ENCODE results near the gene SPINT2. TPM values are rescaled to one million over a fixed set of nuclear protein-coding genes. Genes with fewer than 3 reads are reported as not detected.
"Not testable (repeated sequence)": the region's sequence is repeated elsewhere in the genome, so short reads cannot be mapped to it uniquely, and the experiment has no call there.

SPINT2 gene
- total RNA-seq, 4 donors from 2014 or later = 396 to 1,376 (median 946) TPM

DNA sequence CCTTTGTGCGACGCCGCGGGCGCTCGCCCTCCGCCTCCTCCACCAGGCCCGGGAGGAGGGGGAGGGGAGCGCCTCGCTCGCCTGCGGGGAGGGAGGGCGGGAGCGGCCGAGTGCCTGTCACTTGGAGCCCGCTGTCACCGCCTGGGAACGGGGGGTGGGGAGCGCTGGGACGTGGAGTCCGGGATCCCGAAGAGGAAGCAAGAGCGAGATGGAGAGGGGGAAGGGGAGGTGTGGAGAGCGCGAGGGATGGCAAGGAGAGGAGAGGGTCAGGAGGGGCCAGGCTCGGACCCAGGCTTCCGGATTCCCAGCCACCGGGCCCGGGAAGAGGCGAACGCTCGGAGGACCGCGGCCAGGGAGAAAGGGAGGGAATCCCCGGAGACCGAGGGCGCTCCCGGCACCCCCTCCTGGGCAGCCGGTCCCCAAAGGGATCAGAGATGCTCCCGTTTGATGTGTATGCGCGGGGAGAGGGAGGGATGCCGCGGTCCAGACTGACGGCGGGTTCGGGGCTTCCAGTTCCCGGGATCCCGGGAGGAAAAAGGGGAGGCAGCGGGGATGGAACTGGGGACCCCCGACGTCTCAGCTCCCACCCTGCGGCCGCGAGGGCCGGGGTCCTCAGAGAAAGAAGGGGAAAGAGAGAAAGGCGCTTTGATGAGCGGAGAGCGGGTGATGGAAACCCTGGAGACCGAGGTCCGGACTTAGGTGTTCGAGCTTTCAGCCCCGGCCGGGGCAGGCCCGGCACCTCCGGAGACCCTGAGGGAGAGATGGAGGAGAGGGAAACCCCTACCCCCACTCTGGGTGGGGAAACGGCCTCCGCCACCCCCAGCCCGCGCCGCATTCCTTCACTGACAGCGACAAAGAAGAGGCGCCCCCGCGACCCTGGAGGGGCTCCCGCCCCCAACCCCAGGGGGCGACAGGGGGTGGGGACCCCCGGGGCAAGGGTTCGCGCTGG, 35.6 kb upstream of the SPINT2 start:
- 4% methylated on average over 59 of the region's 80 CpGs; no CpG with 5 or more reads in 1 of the 2 donors for WGBS, 2 donors (ENCODE audit: low coverage in 1 of 2)
- Histone ChIP-seq H3K27me3 (peaks cover 95% of the 10 kb centered on the region), H3K36me3 (no peaks in the 10 kb centered on the region), H3K27ac (no peak overlapping the region), H3K4me3 (peak overlapping the region in 2 of 4 donors; percentile 6 to 17), H3K4me1 (peaks cover 16 to 23% (median 21%) of the 10 kb centered on the region in 4 donors), H3K9me3 (no peaks in the 10 kb centered on the region)
- intact Hi-C loops (cut with DNase I; ENCODE audit: low total_unique reads) (no loop called here), in situ Hi-C loops (cut with MboI; ENCODE audit: low pct_ligation_motif_present in 1 of 4, low pct_unique_long_range_greater_than_20kb in 1 of 4, low sequenced_read_pairs in 3 of 4) (loop anchor here in 1 of 4 donors (25.0 kb wide), 1 partner anchor 341 kb away; no protein-coding TSS in a partner anchor)
- no peak for DNase-seq
- TF ChIP-seq POLR2AphosphoS5 (IDR thresholded peaks at IDR 0.05) = no peak
- TF ChIP-seq POLR2A (IDR thresholded peaks at IDR 0.05) = no peak

- no peaks in the 10 kb centered on the region for H3K9me3 ChIP-seq
- DNase-seq = peak; percentile 35
- WGBS, 2 donors (ENCODE audit: low coverage in 1 of 2) = 1% methylated on average over 11 of the region's 54 CpGs; no CpG with 5 or more reads in 1 of the 2 donors
- in situ Hi-C loops (cut with MboI; ENCODE audit: low pct_ligation_motif_present in 1 of 4, low pct_unique_long_range_greater_than_20kb in 1 of 4, low sequenced_read_pairs in 3 of 4) (loop anchor here in 1 of 4 donors (25.0 kb wide), 1 partner anchor 342 kb away; no protein-coding TSS in a partner anchor), intact Hi-C loops (cut with DNase I; ENCODE audit: low total_unique reads) (no loop called here)
- H3K36me3 ChIP-seq = no peaks in the 10 kb centered on the region
- peaks cover 11 to 14% (median 14%) of the 10 kb centered on the region in 4 donors for H3K4me1 ChIP-seq
- peak overlapping the region in 1 of 4 donors; percentile 17 for H3K4me3 ChIP-seq
- TF ChIP-seq POLR2A (IDR thresholded peaks at IDR 0.05) (no peak), EP300 (IDR thresholded peaks at IDR 0.05; ENCODE audit: low read depth) (no peak), POLR2AphosphoS5 (IDR thresholded peaks at IDR 0.05) (no peak)
- TF ChIP-seq, protein P1, sequence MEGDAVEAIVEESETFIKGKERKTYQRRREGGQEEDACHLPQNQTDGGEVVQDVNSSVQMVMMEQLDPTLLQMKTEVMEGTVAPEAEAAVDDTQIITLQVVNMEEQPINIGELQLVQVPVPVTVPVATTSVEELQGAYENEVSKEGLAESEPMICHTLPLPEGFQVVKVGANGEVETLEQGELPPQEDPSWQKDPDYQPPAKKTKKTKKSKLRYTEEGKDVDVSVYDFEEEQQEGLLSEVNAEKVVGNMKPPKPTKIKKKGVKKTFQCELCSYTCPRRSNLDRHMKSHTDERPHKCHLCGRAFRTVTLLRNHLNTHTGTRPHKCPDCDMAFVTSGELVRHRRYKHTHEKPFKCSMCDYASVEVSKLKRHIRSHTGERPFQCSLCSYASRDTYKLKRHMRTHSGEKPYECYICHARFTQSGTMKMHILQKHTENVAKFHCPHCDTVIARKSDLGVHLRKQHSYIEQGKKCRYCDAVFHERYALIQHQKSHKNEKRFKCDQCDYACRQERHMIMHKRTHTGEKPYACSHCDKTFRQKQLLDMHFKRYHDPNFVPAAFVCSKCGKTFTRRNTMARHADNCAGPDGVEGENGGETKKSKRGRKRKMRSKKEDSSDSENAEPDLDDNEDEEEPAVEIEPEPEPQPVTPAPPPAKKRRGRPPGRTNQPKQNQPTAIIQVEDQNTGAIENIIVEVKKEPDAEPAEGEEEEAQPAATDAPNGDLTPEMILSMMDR (IDR thresholded peaks at IDR 0.05) = no peak
- H3K27ac ChIP-seq = no peak overlapping the region
- peaks cover 87% of the 10 kb centered on the region for H3K27me3 ChIP-seq
Measured at GRCh38 chr19:38229585-38230073, 34.7 kb upstream of the SPINT2 start.

- H3K27ac ChIP-seq; DNase-seq; H3K36me3 ChIP-seq; H3K9me3 ChIP-seq; intact Hi-C loops (cut with DNase I; ENCODE audit: low total_unique reads); H3K4me3 ChIP-seq: not testable (repeated sequence)
- 60 to 89% methylated on average over 1 to 3 of the region's 3 CpGs for WGBS, 2 donors (ENCODE audit: low coverage in 1 of 2)
- Histone ChIP-seq H3K4me1 (peaks cover 11 to 14% (median 14%) of the 10 kb centered on the region in 4 donors), H3K27me3 (peaks cover 80% of the 10 kb centered on the region)
- in situ Hi-C loops (cut with MboI; ENCODE audit: low pct_ligation_motif_present in 1 of 4, low pct_unique_long_range_greater_than_20kb in 1 of 4, low sequenced_read_pairs in 3 of 4) = loop anchor here in 1 of 4 donors (25.0 kb wide), 1 partner anchor 343 kb away; no protein-coding TSS in a partner anchor
Measured at GRCh38 chr19:38230506-38231133, 33.8 kb upstream of the SPINT2 start.

DNA sequence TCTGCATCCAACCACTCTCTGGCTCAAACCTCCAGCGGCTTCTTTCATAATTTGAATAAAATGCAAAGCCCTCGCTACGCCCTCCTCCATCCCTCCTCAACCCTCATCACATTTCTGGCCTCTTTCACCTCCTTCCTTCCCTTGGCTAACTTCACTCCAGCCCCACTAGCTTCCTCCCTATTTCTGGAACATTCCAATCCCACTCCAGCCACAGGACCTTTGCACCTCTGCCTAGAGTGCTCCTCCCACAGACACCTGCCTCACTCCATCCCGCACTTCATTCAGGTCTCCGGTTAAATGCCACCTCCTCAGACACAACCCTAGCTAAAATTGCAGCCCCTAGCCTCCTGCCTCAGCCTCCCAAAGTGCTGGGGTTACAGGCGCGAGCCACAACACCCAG, 32.5 kb upstream of the SPINT2 start:
- Histone ChIP-seq H3K4me1 (peaks cover 11 to 14% (median 14%) of the 10 kb centered on the region in 4 donors), H3K27me3 (peaks cover 67% of the 10 kb centered on the region), H3K9me3 (no peaks in the 10 kb centered on the region), H3K36me3 (no peaks in the 10 kb centered on the region), H3K4me3 (no peak overlapping the region), H3K27ac (no peak overlapping the region)
- DNase-seq = no peak
- no peak for TF ChIP-seq POLR2A (IDR thresholded peaks at IDR 0.05)
- TF ChIP-seq EP300 (IDR thresholded peaks at IDR 0.05; ENCODE audit: low read depth) = no peak
- TF ChIP-seq, protein P1 (IDR thresholded peaks at IDR 0.05) = no peak
- no peak for TF ChIP-seq POLR2AphosphoS5 (IDR thresholded peaks at IDR 0.05)
- in situ Hi-C loops (cut with MboI; ENCODE audit: low pct_ligation_motif_present in 1 of 4, low pct_unique_long_range_greater_than_20kb in 1 of 4, low sequenced_read_pairs in 3 of 4) (loop anchor here in 1 of 4 donors (25.0 kb wide), 1 partner anchor 345 kb away; no protein-coding TSS in a partner anchor), intact Hi-C loops (cut with DNase I; ENCODE audit: low total_unique reads) (no loop called here)
- WGBS, 2 donors (ENCODE audit: low coverage in 1 of 2) = 71 to 85% methylated on average over 5 to 7 of the region's 7 CpGs
